PC-3 (cell line): ENCODE results near the gene ADAM12. TPM values are rescaled to one million over a fixed set of nuclear protein-coding genes. Genes with fewer than 3 reads are reported as not detected.
"Not testable (repeated sequence)": the region's sequence is repeated elsewhere in the genome, so short reads cannot be mapped to it uniquely, and the experiment has no call there.

Experiments used
- ATAC-seq: fragments of 200-7000 bp; cut with Tn5 transposase; 2 replicates; pipeline ENCODE4 v1.9.1; 2020; ENCODE audit warnings: mild to moderate bottlenecking, moderate library complexity
- BruUV-seq: library from RNA; stranded (reverse); fragments of 400-500 nt; replicated peaks from 2 replicates; lab custom pipeline; 2021; lab: Mats Ljungman, UMichigan
- CTCF ChIA-PET: fragments of 300-600 bp; sonication (Branson Sonifier 250); formaldehyde crosslinking; loops from one replicate; lab custom pipeline; 2022; ENCODE audit warnings: antibody characterized with exemption; lab: Charles Lee
- POLR2A ChIA-PET: fragments of 300-600 bp; sonication (Branson Sonifier 250); formaldehyde crosslinking; loops from one replicate; lab custom pipeline; 2022; ENCODE audit warnings: antibody characterized with exemption; ENCODE audit not compliant: unreplicated experiment; lab: Charles Lee
- DNase-seq: peaks from one replicate; pipeline ENCODE4 v3.0.0-alpha.2; 2015
- H2AFZ ChIP-seq: fragments of 300-600 bp; sonication (generic); 2 replicates; pipeline ENCODE4 v1.6.0; 2016; ENCODE audit warnings: antibody characterized with exemption, low read length
- H3F3A ChIP-seq: fragments of 300-600 bp; sonication (generic); one replicate; pipeline ENCODE4 v1.6.0; 2017; ENCODE audit warnings: antibody characterized with exemption, low read length, control low read depth, mild to moderate bottlenecking; ENCODE audit not compliant: unreplicated experiment
- H3K27ac ChIP-seq: fragments of 300-600 bp; sonication (generic); 2 replicates; pipeline ENCODE4 v1.5.1; 2016; ENCODE audit warnings: mild to moderate bottlenecking, low read length
- H3K27me3 ChIP-seq: fragments of 300-600 bp; sonication (generic); 2 replicates; pipeline ENCODE4 v1.6.1; 2016; ENCODE audit warnings: low read length, mixed read lengths
- H3K36me3 ChIP-seq: fragments of 300-600 bp; sonication (generic); 2 replicates; pipeline ENCODE4 v1.6.1; 2016; ENCODE audit warnings: low read depth, mixed run types, low read length, mixed read lengths
- H3K4me1 ChIP-seq: fragments of 300-600 bp; sonication (generic); 2 replicates; pipeline ENCODE4 v1.5.1; 2016; ENCODE audit warnings: low read length; ENCODE audit not compliant: insufficient read depth
- H3K4me2 ChIP-seq: fragments of 300-600 bp; sonication (generic); 2 replicates; pipeline ENCODE4 v1.6.0; 2016; ENCODE audit warnings: low read length
- H3K4me3 ChIP-seq: fragments of 300-600 bp; sonication (generic); 2 replicates; pipeline ENCODE4 v1.5.1; 2016; ENCODE audit warnings: mild to moderate bottlenecking, low read length, mixed read lengths
- H3K79me2 ChIP-seq: fragments of 300-600 bp; sonication (generic); 2 replicates; pipeline ENCODE4 v1.6.1; 2017; ENCODE audit warnings: low read length, mixed read lengths
- H3K9ac ChIP-seq: fragments of 300-600 bp; sonication (generic); 2 replicates; pipeline ENCODE4 v1.6.0; 2016; ENCODE audit warnings: mild to moderate bottlenecking, low read length
- H3K9me2 ChIP-seq: fragments of 300-600 bp; sonication (generic); replicated peaks from 2 replicates; pipeline ENCODE4 v1.6.1; 2016; ENCODE audit warnings: mixed run types, low read length, mixed read lengths
- H3K9me3 ChIP-seq: fragments of 300-600 bp; sonication (generic); 2 replicates; pipeline ENCODE4 v1.6.1; 2016; ENCODE audit warnings: low read length, mixed read lengths
- H4K20me1 ChIP-seq: fragments of 300-600 bp; sonication (generic); 2 replicates; pipeline ENCODE4 v1.6.1; 2016; ENCODE audit warnings: low read length, mixed read lengths
- CTCF ChIP-seq: fragments of 300-600 bp; sonication (generic); conservative IDR thresholded peaks from 2 replicates; pipeline ENCODE4 v1.5.1; 2017; ENCODE audit warnings: antibody characterized with exemption, low read depth, mild to moderate bottlenecking, low read length
- EZH2 ChIP-seq: fragments of 300-600 bp; sonication (generic); IDR thresholded peaks from one replicate; pipeline ENCODE4 v1.6.1; 2017; ENCODE audit warnings: antibody characterized with exemption, mild to moderate bottlenecking, low read length; ENCODE audit not compliant: unreplicated experiment
- EZH2phosphoT487 ChIP-seq: fragments of 300-600 bp; sonication (generic); IDR thresholded peaks from 2 replicates; pipeline ENCODE4 v1.6.1; 2018; ENCODE audit warnings: mild to moderate bottlenecking, antibody characterized with exemption, low read length, borderline replicate concordance
- intact Hi-C: fragments of 100-400 bp; cut with micrococcal nuclease; formaldehyde crosslinking; loops from 2 replicates; pipeline ENCODE4 v1.9.0; 2023
- total RNA-seq: library from RNA; depleted of rRNA; stranded (reverse); fragments of >200 nt; gene quantifications from 2 replicates; pipeline ENCODE4 v1.2.3, GENCODE V29; 2014

ADAM12 gene
- total RNA-seq, 1 experiment from 2014 or later, result 3.4 TPM

GRCh38 chr10:126349676-126350075 lies 38.6 kb downstream of the ADAM12 start:
- Histone ChIP-seq H3K9me3 (no peaks in the 10 kb centered on the region), H3K79me2 (no peaks in the 10 kb centered on the region), H3K36me3 (no peaks in the 10 kb centered on the region), H3K27ac (no peak overlapping the region), H3F3A (no peaks in the 10 kb centered on the region), H3K4me1 (peaks cover 14% of the 10 kb centered on the region), H4K20me1 (no peaks in the 10 kb centered on the region), H3K9me2 (no peaks in the 10 kb centered on the region), H3K9ac (no peak overlapping the region), H3K27me3 (no peaks in the 10 kb centered on the region), H3K4me2 (no peak overlapping the region), H3K4me3 (no peak overlapping the region), H2AFZ (no peak overlapping the region)
- intact Hi-C loops, result no loop called here
- BruUV-seq, result no TSS peak
- ChIA-PET CTCF (no interaction called here), POLR2A (no interaction called here)
- no peak for TF ChIP-seq EZH2phosphoT487
- TF ChIP-seq CTCF, result no peak
- no peak for TF ChIP-seq EZH2
- no peak for DNase-seq
- ATAC-seq, result no peak

- Histone ChIP-seq H3K27ac (no peak overlapping the region), H3K4me1 (peaks cover 14% of the 10 kb centered on the region), H3K36me3 (no peaks in the 10 kb centered on the region), H3K9ac (no peak overlapping the region), H3K79me2 (no peaks in the 10 kb centered on the region), H3K27me3 (no peaks in the 10 kb centered on the region), H2AFZ (no peak overlapping the region), H3K4me3 (no peak overlapping the region), H3F3A (no peaks in the 10 kb centered on the region), H3K9me2 (no peaks in the 10 kb centered on the region), H3K4me2 (no peak overlapping the region), H3K9me3 (no peaks in the 10 kb centered on the region), H4K20me1 (no peaks in the 10 kb centered on the region)
- ATAC-seq (no peak), DNase-seq (no peak)
- BruUV-seq, result no TSS peak
- intact Hi-C loops, result no loop called here
- CTCF ChIA-PET, result no interaction called here
- TF ChIP-seq EZH2 (no peak), EZH2phosphoT487 (no peak), CTCF (no peak)
- POLR2A ChIA-PET, result no interaction called here
Observed at GRCh38 chr10:126349101-126349500, 39.2 kb downstream of the ADAM12 start.

- CTCF ChIA-PET, H3F3A ChIP-seq, ATAC-seq, BruUV-seq, H2AFZ ChIP-seq, POLR2A ChIA-PET, H3K4me1 ChIP-seq, H3K4me3 ChIP-seq, H3K36me3 ChIP-seq, H3K27ac ChIP-seq, H4K20me1 ChIP-seq, H3K4me2 ChIP-seq, H3K9me3 ChIP-seq, DNase-seq, H3K79me2 ChIP-seq, H3K9ac ChIP-seq, H3K27me3 ChIP-seq, H3K9me2 ChIP-seq, intact Hi-C loops: not testable (repeated sequence)
Observed at GRCh38 chr10:126343496-126343895, 44.8 kb downstream of the ADAM12 start.
